Measurements from ENCODE around the gene ASIC4. TPM values are rescaled to one million over a fixed set of nuclear protein-coding genes. Genes with fewer than 3 reads are reported as not detected.

The ASIC4 gene
- total RNA-seq, 2 donors from 2014 or later: 0.13 TPM; not detected in 1

GRCh38 chr2:219531639-219532377 lies 17.5 kb downstream of the ASIC4 start:
- H3K4me1 Mint-ChIP-seq: peaks cover 9% of the 10 kb centered on the region
- H3K27me3 Mint-ChIP-seq: peaks cover 80% of the 10 kb centered on the region

DNA sequence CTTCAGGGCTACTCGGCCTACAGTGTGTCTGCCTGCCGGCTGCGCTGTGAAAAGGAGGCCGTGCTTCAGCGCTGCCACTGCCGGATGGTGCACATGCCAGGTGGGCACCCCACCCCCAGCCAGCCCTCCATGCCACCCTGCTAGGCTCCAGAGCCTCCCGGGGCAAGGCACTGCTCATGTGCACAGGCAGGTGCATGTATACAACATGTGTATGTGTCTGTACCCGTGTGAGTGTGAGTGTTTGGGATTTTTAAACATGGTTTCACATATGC lies 18.0 kb downstream of the ASIC4 start:
- no peak overlapping the region for H3K4me3 Mint-ChIP-seq
- DNase-seq (no peak), ATAC-seq (no peak)
- H3K4me1 Mint-ChIP-seq: peaks cover 9% of the 10 kb centered on the region
- H3K27me3 Mint-ChIP-seq: peaks cover 75% of the 10 kb centered on the region
- no peak overlapping the region for H3K27ac Mint-ChIP-seq
- peaks cover 11% of the 10 kb centered on the region for H3K36me3 Mint-ChIP-seq (ENCODE audit: low read depth)
- H3K9me3 ChIP-seq (ENCODE audit: control insufficient read depth, low read length, poor library complexity, severe bottlenecking): no peaks in the 10 kb centered on the region

More at GRCh38 chr2:219531639-219532377, 17.5 kb downstream of the ASIC4 start:
- no peak overlapping the region for H3K4me3 Mint-ChIP-seq
- no peak for ATAC-seq
- H3K9me3 ChIP-seq (ENCODE audit: control insufficient read depth, low read length, poor library complexity, severe bottlenecking): no peaks in the 10 kb centered on the region
- H3K27ac Mint-ChIP-seq: no peak overlapping the region
- H3K36me3 Mint-ChIP-seq (ENCODE audit: low read depth): peaks cover 11% of the 10 kb centered on the region
- no peak for DNase-seq

DNA sequence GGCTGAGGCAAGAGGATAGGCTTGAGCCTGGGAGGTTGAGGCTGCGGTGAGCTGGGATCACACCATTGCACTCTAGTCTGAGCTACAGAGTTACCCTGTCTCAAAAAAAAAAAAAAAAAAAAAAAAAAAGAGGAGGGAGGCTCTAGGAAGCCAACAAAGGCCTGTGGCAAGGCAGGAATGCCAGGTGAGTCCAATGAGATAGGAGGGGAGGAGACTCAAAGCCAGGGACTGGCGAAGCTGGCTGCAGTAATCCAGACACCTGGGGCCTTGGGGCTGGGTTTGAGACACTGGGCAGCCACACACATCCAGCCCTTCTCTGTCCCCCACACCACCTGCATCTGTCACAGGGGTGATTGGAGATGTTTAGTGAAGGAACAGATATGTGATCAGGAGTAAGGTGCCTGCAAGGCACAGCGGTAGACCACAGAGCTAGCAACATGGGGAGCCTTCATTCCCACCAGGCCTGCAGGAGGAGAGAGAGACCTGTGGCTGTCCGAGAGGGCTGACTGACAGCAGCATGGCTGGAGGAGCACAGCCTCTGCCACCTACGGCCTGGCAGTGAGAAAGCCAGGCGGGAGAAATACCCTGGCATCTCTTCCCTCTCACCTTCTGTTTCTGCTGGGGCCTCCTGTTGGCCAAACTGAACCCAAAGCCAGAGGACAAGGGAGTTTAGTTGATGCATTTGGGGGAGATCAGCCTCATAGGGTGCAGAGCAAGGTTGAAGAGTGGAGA lies 19.8 kb downstream of the ASIC4 start:
- H3K9me3 ChIP-seq (ENCODE audit: control insufficient read depth, low read length, poor library complexity, severe bottlenecking): no peaks in the 10 kb centered on the region
- no peak for ATAC-seq
- H3K4me3 Mint-ChIP-seq: no peak overlapping the region
- DNase-seq: no peak
- no peak overlapping the region for H3K27ac Mint-ChIP-seq
- H3K27me3 Mint-ChIP-seq: peaks cover 57% of the 10 kb centered on the region
- H3K36me3 Mint-ChIP-seq (ENCODE audit: low read depth): peaks cover 11% of the 10 kb centered on the region
- peaks cover 9% of the 10 kb centered on the region for H3K4me1 Mint-ChIP-seq

DNA sequence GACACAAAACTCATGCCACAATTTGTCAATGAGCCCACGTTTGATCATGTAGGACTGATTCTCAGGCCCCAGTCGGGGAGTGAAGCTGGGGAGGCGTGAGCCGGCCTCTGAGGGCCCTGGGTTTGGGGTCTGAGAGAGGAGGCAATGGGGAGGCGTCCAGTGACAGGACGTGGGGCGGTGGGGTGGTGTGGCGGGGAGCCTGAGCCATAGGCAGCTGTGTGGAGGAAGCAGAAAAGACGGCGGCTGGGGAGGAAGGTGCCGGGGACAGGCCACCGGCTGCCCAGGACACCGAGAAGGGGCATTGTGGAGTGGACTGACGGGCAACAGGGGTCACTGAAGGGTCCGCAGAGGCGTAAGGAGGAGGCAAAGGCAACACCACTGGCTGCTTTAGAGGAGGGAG lies 22.1 kb downstream of the ASIC4 start:
- no peak for DNase-seq
- Mint-ChIP-seq H3K4me1 (peaks cover 4% of the 10 kb centered on the region), H3K4me3 (no peak overlapping the region), H3K27ac (no peak overlapping the region), H3K36me3 (ENCODE audit: low read depth) (peaks cover 6% of the 10 kb centered on the region), H3K27me3 (peaks cover 34% of the 10 kb centered on the region)
- no peaks in the 10 kb centered on the region for H3K9me3 ChIP-seq (ENCODE audit: control insufficient read depth, low read length, poor library complexity, severe bottlenecking)
- no peak for ATAC-seq

DNA sequence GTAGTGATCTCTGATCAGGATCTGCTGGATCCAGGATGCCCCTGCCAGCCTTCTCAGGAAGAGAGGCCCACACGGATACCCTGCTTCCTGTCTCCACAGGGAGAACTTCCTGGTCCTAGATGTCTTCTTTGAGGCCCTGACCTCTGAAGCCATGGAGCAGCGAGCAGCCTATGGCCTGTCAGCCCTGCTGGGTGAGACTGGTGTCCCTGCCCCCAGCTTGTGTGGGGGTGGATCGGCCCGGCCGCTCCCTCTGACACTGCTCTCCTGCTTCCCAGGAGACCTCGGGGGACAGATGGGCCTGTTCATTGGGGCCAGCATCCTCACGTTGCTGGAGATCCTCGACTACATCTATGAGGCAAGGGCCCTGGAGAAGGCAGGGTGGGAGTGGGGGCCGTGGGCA lies 22.7 kb downstream of the ASIC4 start:
- no peak overlapping the region for H3K27ac Mint-ChIP-seq
- ATAC-seq: no peak
- no peak overlapping the region for H3K4me3 Mint-ChIP-seq
- peaks cover 6% of the 10 kb centered on the region for H3K4me1 Mint-ChIP-seq
- no peaks in the 10 kb centered on the region for H3K9me3 ChIP-seq (ENCODE audit: control insufficient read depth, low read length, poor library complexity, severe bottlenecking)
- no peak for DNase-seq
- peaks cover 6% of the 10 kb centered on the region for H3K36me3 Mint-ChIP-seq (ENCODE audit: low read depth)
- peaks cover 30% of the 10 kb centered on the region for H3K27me3 Mint-ChIP-seq

- H3K27ac Mint-ChIP-seq: no peak overlapping the region
- peaks cover 14% of the 10 kb centered on the region for H3K4me1 Mint-ChIP-seq
- DNase-seq (no peak), ATAC-seq (no peak)
- H3K9me3 ChIP-seq (ENCODE audit: control insufficient read depth, low read length, poor library complexity, severe bottlenecking): no peaks in the 10 kb centered on the region
- H3K4me3 Mint-ChIP-seq: no peak overlapping the region
- peaks cover 21% of the 10 kb centered on the region for H3K27me3 Mint-ChIP-seq
- H3K36me3 Mint-ChIP-seq (ENCODE audit: low read depth): peaks cover 6% of the 10 kb centered on the region
Observed at GRCh38 chr2:219537657-219538488, 23.6 kb downstream of the ASIC4 start.

GRCh38 chr2:219538504-219538951 lies 24.2 kb downstream of the ASIC4 start:
- Mint-ChIP-seq H3K4me3 (no peak overlapping the region), H3K36me3 (ENCODE audit: low read depth) (peaks cover 4% of the 10 kb centered on the region), H3K4me1 (peaks cover 14% of the 10 kb centered on the region), H3K27me3 (peaks cover 15% of the 10 kb centered on the region), H3K27ac (no peak overlapping the region)
- DNase-seq: no peak
- ATAC-seq: no peak
- no peaks in the 10 kb centered on the region for H3K9me3 ChIP-seq (ENCODE audit: control insufficient read depth, low read length, poor library complexity, severe bottlenecking)

DNA sequence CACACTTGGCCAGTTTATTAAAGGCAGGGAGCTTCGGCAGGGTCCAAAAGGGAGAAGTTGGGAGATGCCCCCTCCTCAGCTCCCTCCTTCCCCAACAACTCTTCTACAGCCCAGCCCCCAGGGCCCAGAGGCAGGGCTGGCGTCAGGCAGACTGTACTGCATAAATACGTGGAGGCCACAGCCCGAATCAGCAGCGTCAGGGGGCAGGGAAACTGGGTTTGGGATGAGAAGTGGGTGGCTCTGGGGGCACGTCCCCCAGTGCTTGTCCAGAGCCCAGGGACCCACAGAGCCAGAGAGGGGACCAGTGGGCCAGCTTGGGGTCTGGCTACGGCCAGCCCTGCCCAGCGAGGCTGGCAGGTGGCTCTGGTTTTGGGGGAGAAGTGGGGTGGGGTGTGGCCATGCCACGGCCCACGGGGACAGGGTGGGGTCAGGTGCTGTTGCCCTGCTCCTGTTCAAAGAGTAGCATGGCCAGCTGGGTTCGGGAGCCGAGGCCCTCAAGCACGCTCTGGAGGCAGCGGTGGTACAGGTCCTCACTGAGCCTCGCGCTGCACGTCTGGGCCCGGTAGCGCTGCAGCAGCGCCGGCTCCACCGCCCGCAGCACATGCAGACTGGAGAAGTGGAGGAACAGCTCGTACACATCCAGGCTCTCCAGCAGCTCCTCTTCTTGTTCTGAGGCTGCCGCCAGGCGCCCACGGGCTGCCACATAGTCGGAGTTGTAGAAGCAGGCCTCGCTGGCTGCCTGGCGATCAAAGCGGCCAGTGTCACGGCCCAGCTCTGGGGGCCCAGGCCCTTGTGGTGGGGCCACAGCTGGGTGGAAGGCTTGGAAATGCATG lies 24.9 kb downstream of the ASIC4 start:
- no peak overlapping the region for H3K27ac Mint-ChIP-seq
- H3K9me3 ChIP-seq (ENCODE audit: control insufficient read depth, low read length, poor library complexity, severe bottlenecking): no peaks in the 10 kb centered on the region
- no peak overlapping the region for H3K4me3 Mint-ChIP-seq
- no peak for DNase-seq
- H3K27me3 Mint-ChIP-seq: peaks cover 14% of the 10 kb centered on the region
- peaks cover 4% of the 10 kb centered on the region for H3K36me3 Mint-ChIP-seq (ENCODE audit: low read depth)
- ATAC-seq: no peak
- peaks cover 14% of the 10 kb centered on the region for H3K4me1 Mint-ChIP-seq

DNA sequence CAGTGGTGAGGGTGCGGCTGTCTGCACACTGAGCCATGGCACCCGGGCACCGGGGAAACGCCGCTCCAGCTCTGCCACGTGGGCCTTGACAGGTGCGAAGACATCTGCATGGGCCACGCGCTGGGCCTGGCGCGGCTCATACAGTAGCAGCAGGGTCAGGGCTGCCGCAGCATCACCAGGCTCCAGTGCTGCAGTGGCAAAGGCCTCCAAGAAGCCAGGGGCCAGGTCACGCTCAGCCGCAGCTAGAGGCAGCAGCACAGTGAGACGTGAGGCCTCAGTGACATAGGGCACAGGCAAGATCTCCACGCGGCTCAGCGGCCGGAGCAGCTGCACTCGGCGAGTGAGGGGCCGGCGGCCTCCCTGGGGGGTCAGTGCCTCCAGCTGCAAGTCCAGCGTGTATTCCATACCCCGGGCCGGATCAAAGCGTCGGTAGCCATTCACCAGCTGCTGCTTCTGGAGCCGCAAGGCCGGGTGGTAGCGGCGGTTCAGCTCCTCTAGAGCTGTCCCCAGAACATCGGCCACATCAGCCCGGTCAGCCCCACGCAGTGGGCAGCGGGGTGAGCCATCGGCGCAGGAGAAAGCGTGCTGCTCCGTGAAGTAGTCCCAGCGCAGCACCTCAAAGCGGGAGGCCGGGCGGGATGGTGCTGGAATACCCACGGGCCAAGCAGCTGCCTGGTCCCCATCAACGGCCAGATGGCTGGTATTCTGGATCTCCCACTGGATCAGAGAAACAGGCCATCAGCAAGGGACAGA lies 25.8 kb downstream of the ASIC4 start:
- Mint-ChIP-seq H3K36me3 (ENCODE audit: low read depth) (peaks cover 4% of the 10 kb centered on the region), H3K4me3 (no peak overlapping the region), H3K27me3 (peaks cover 12% of the 10 kb centered on the region), H3K4me1 (peaks cover 22% of the 10 kb centered on the region), H3K27ac (no peak overlapping the region)
- no peaks in the 10 kb centered on the region for H3K9me3 ChIP-seq (ENCODE audit: control insufficient read depth, low read length, poor library complexity, severe bottlenecking)
- ATAC-seq: no peak
- DNase-seq: no peak

DNA sequence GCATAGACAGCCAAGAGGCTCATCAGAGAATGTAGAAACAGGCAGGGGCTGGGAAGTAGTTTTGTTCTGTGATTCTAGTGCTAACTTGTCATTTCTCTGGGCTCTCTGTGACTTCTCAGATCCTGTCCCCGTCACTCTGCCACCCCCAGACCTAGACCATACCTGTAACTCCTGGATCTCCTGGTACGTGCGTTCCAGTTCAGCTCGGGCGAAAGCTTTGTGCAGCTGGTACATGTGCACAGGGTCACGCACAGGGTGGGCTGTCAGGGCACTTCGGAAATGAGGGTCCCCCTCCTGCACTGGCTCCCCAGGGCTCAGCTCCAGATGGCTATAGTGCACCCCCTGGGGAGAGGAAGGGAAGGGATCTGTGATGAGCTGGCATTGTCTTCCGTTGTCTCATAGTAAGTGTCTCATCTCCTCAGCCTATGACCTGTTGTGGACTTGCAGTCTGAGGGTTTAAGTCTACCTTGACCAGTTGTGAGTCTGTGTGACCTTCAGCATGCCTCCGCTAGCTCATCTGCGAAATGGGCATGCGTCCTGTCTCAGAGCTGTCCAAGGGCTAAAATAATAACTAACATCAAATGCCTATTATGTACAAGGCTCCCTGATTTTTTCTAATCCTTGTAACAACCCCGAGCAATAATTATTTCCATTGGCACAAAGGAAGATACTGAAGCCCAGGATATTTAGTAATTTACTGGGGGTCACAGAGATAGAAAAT lies 26.7 kb downstream of the ASIC4 start:
- H3K27me3 Mint-ChIP-seq: peaks cover 4% of the 10 kb centered on the region
- H3K4me1 Mint-ChIP-seq: peaks cover 18% of the 10 kb centered on the region
- peak overlapping the region; percentile 34 for H3K27ac Mint-ChIP-seq
- DNase-seq (no peak), ATAC-seq (no peak)
- peak overlapping the region; percentile 92 for H3K4me3 Mint-ChIP-seq
- no peaks in the 10 kb centered on the region for H3K36me3 Mint-ChIP-seq (ENCODE audit: low read depth)
- no peaks in the 10 kb centered on the region for H3K9me3 ChIP-seq (ENCODE audit: control insufficient read depth, low read length, poor library complexity, severe bottlenecking)

DNA sequence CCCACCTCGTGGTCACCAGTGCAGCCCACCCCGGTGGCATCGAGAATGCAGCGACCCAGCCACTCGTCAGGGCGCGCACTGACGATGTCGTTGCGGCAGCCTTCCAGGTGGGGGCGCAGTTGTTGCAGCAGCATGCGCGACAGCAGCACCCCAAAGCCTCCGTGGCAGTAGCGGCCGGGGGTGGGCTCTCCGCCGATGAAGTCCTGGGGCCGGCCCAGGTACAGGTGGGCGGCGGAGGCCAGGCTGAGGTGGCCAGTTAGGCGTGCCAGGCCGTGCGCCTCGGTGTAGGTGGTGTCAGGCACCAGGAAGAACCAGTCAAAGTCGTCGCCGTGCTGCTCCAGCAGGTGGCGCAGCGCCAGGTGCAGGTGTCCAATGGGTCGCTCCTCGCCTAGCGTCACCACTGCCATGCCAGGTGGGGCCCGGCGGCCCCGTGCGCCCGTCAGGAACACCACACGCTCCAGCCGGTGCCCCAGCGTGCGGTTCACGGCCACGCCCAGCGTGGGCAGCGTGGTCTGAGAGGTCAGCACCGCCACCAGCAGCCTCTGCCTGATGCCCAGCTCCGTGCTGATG lies 27.4 kb downstream of the ASIC4 start:
- no peaks in the 10 kb centered on the region for H3K27me3 Mint-ChIP-seq
- H3K9me3 ChIP-seq (ENCODE audit: control insufficient read depth, low read length, poor library complexity, severe bottlenecking): no peaks in the 10 kb centered on the region
- peak overlapping the region; percentile 92 for H3K4me3 Mint-ChIP-seq
- peak; percentile 55 for ATAC-seq
- H3K4me1 Mint-ChIP-seq: peaks cover 18% of the 10 kb centered on the region
- no peaks in the 10 kb centered on the region for H3K36me3 Mint-ChIP-seq (ENCODE audit: low read depth)
- H3K27ac Mint-ChIP-seq: peak overlapping the region; percentile 60
- DNase-seq: peak; percentile 75 to 89 (median 75)

Measured in T-helper 17 cell (primary cell).